Parathyroid adenoma (tissue), 2 donors: ENCODE results near the gene SEC63.
"Not testable (repeated sequence)": the region's sequence is repeated elsewhere in the genome, so short reads cannot be mapped to it uniquely, and the experiment has no call there.

Experiments
- H2AFZ ChIP-seq: fragments of 300-600 bp; sonication (generic); one replicate; pipeline ENCODE4 v1.7.0; 2017; ENCODE audit warnings: antibody characterized with exemption, mild to moderate bottlenecking
- H3K27ac ChIP-seq: fragments of 300-600 bp; sonication (generic); one replicate; pipeline ENCODE4 v1.7.0; 2017
- H3K27me3 ChIP-seq: fragments of 300-600 bp; sonication (generic); one replicate; pipeline ENCODE4 v1.7.0; 2017; ENCODE audit warnings: low read length; ENCODE audit not compliant: control insufficient read depth, insufficient read depth
- H3K36me3 ChIP-seq: fragments of 300-600 bp; sonication (generic); one replicate; pipeline ENCODE4 v1.7.0; 2017; ENCODE audit warnings: low read length; ENCODE audit not compliant: control insufficient read depth, insufficient read depth
- H3K4me1 ChIP-seq: fragments of 300-600 bp; sonication (generic); one replicate; pipeline ENCODE4 v1.7.0; 2017; ENCODE audit warnings: control low read depth
- H3K4me2 ChIP-seq: fragments of 300-600 bp; sonication (generic); one replicate; pipeline ENCODE4 v1.7.0; 2017; ENCODE audit warnings: low read length
- H3K4me3 ChIP-seq: fragments of 300-600 bp; sonication (generic); one replicate; pipeline ENCODE4 v1.7.0; 2017; ENCODE audit warnings: low read depth, low read length
- H3K79me2 ChIP-seq: fragments of 300-600 bp; sonication (generic); one replicate; pipeline ENCODE4 v1.7.0; 2017; ENCODE audit warnings: control low read depth
- H3K9ac ChIP-seq: fragments of 300-600 bp; sonication (generic); one replicate; pipeline ENCODE4 v1.7.0; 2017; ENCODE audit warnings: mild to moderate bottlenecking
- H3K9me3 ChIP-seq: fragments of 300-600 bp; sonication (generic); one replicate; pipeline ENCODE4 v1.7.0; 2017; ENCODE audit warnings: low read length; ENCODE audit not compliant: control insufficient read depth
- TF ChIP-seq, protein P1 (sequence below): fragments of 300-600 bp; sonication (generic); IDR thresholded peaks from one replicate; pipeline ENCODE4 v1.7.0; 2017; ENCODE audit warnings: antibody characterized with exemption, mild to moderate bottlenecking
- donor health status: primary hyperparathyroidism.

SEC63 gene

DNA sequence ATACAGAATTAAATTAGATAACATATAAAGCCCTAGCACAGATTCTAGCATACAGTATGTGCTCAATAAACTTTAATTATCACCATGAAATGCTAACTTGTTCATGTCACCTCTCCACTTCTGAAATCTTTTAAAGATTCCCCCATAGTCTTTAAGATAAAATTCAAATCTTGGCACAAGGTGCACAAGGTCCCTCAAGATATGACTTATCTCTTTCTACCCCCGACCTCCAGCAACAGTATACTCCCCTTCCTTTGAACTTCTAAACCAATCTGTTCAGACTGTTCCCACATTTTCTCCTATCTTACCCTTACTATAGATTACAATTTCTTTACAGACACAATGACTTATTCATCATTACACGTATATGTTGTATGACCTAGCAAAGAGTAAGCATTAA lies 29.0 kb downstream of the SEC63 start:
- Histone ChIP-seq H3K9me3 (no peaks in the 10 kb centered on the region), H2AFZ (no peak overlapping the region), H3K4me3 (no peak overlapping the region), H3K27me3 (no peaks in the 10 kb centered on the region), H3K9ac (no peak overlapping the region), H3K4me2 (no peak overlapping the region), H3K27ac (no peak overlapping the region), H3K4me1 (peaks cover 2% of the 10 kb centered on the region), H3K79me2 (peaks cover 8% of the 10 kb centered on the region), H3K36me3 (no peaks in the 10 kb centered on the region)
- TF ChIP-seq, protein P1, sequence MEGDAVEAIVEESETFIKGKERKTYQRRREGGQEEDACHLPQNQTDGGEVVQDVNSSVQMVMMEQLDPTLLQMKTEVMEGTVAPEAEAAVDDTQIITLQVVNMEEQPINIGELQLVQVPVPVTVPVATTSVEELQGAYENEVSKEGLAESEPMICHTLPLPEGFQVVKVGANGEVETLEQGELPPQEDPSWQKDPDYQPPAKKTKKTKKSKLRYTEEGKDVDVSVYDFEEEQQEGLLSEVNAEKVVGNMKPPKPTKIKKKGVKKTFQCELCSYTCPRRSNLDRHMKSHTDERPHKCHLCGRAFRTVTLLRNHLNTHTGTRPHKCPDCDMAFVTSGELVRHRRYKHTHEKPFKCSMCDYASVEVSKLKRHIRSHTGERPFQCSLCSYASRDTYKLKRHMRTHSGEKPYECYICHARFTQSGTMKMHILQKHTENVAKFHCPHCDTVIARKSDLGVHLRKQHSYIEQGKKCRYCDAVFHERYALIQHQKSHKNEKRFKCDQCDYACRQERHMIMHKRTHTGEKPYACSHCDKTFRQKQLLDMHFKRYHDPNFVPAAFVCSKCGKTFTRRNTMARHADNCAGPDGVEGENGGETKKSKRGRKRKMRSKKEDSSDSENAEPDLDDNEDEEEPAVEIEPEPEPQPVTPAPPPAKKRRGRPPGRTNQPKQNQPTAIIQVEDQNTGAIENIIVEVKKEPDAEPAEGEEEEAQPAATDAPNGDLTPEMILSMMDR, result no peak

DNA sequence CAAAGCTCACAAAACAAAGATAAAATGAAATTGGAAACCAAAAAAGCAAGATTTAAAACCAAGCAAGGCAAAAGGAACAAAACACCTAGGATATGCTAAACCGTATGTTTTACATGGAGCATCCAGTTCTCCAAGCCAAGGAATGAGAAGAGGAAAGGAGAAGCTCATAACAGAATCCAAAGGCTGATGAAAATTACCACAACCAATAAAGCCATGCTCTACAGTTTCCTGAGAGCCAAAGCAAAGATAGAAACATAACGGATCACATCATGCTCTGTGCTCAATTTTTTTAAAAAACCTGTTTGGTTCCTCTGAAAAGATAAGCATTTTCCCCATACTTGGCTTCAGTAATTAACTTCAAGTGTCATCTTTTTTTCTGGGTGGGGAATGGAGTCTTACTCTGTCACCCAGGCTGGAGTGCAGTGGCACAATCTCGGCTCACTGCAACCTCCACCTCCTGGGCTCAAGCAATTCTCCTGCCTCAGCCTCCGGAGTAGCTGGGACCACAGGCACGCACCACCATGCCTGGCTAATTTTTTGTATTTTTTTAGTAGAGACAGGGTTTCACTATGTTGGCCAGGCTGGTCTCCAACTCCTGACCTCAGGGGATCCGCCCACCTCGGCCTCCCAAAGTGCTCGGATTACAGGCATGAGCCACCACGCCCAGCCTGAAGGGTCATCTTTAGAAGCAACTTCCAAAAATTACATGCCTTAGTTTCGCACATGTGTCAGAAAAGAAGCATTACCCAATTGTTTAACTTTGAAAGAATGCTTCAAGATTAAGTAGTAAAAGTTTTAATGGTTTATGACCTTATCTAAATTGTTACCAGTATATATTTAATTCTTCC lies 31.1 kb downstream of the SEC63 start:
- not testable (repeated sequence) for H3K4me1 ChIP-seq, H3K9ac ChIP-seq, H3K9me3 ChIP-seq, H3K36me3 ChIP-seq, H2AFZ ChIP-seq, H3K79me2 ChIP-seq, H3K27me3 ChIP-seq, H3K4me2 ChIP-seq, H3K27ac ChIP-seq, H3K4me3 ChIP-seq

DNA sequence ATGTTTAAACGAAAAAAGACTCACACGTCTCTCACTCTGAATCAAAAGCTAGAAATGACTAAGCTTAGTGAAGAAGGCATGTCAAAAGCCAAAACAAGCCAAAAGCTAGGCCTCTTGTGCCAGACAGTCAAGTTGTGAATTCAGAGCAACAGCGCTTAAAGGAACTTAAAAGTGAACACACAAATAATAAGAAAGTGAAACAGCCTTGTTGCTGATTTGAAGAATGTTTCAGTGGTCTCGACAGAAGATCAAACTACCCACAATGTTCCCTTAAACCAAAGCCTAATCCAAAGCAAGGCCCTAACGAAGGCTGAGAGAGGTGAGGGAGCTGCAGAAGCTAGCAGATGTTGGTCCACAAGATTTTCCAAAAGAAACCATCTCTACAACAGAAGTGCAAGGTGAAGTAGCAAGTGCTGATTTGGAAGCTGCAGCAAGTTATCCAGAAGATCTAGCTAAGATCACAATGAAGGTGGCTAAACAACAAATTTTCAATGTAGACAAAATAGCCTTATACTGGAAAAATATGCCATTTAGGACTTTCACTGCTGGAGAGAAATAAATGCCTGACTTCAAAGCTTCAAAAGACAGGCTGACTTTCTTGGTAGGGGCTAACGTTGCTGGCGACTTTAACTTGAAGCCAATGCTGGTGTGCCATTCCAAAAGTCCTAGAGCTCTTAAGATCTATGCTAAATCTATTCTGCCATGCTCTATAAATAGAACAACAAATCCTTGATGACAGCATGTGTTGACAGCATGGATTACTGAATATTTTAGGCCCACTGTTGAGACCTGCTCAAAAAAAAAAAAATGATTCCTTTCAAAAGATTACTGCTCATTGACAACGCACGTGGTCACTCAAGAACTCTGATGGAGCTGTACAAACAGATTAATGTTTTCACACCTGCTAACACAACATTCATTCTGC lies 40.3 kb downstream of the SEC63 start:
- TF ChIP-seq, protein P1, result no peak
- Histone ChIP-seq H3K9me3 (no peaks in the 10 kb centered on the region), H3K9ac (no peak overlapping the region), H3K4me2 (no peak overlapping the region), H3K4me1 (no peaks in the 10 kb centered on the region), H3K4me3 (no peak overlapping the region), H2AFZ (no peak overlapping the region), H3K27me3 (no peaks in the 10 kb centered on the region), H3K27ac (no peak overlapping the region), H3K79me2 (peaks cover 5% of the 10 kb centered on the region), H3K36me3 (no peaks in the 10 kb centered on the region)

DNA sequence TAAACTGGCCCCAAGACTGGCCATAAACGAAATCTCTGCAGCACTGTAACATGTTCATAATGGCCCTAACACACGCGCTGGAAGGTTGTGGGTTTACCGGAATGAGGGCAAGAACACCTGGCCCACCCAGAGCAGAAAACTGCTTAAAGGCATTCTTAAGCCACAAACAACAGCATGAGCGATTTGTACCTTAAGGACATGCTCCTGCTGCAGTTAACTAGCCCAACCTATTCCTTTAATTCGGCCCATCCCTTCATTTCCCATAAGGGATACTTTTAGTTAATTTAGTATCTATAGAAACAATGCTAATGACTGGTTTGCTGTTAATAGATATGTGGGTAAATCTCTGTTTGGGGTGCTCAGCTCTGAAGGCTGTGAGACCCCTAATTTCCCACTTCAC lies 41.0 kb downstream of the SEC63 start:
- H3K9me3 ChIP-seq, H3K4me1 ChIP-seq, H2AFZ ChIP-seq, H3K4me2 ChIP-seq, H3K4me3 ChIP-seq, H3K27me3 ChIP-seq, H3K36me3 ChIP-seq, H3K27ac ChIP-seq, H3K9ac ChIP-seq, H3K79me2 ChIP-seq: not testable (repeated sequence)

DNA sequence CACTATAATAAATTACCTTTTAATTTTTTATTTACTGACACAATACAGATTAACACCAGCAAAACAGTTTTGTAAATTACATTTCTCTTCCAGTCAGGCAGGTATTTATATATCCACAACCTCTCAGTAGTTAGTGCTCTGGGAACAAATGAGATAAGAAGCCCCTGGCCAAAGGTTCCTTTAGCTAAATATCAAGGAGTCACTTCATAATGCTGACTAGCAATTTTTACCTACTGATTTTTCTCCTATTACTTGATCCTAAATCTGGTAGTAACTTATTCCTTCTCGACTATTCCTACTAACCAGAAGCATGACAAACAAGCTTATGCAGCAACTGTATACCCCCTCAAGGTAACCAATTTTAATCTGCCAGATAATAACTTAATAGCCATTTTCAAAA lies 46.3 kb downstream of the SEC63 start:
- Histone ChIP-seq H3K4me1 (no peaks in the 10 kb centered on the region), H2AFZ (no peak overlapping the region), H3K79me2 (no peaks in the 10 kb centered on the region), H3K9ac (no peak overlapping the region), H3K27ac (no peak overlapping the region), H3K27me3 (no peaks in the 10 kb centered on the region), H3K4me2 (no peak overlapping the region), H3K36me3 (no peaks in the 10 kb centered on the region), H3K4me3 (no peak overlapping the region), H3K9me3 (no peaks in the 10 kb centered on the region)
- TF ChIP-seq, protein P1, result no peak
